ENCODE measurements around the gene CAMTA1.

CAMTA1 gene

DNA sequence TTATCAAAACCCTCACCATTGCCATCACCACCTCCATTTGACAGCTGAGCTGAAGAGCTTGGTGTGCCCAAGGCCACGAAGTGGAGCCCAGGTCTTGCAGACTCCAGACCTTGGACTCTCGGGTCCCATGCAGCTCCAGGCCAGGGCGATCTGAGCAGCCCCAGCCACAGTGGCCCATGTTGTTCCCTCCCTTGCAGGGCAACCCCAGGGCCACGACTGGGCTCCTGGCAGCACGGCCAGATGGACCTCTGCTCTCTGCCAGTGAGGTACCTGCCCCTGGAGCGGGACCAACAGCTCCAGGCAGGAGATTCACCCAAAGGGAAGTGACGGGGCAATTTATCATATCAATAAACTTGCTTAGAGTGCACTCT is 803.2 kb downstream of the CAMTA1 start:
- H3K4me3 ChIP-seq (ENCODE audit: low read length) = no peak overlapping the region
- no peak for TF ChIP-seq CTCF (conservative IDR thresholded peaks at IDR 0.05; ENCODE audit: low read length)
- no peak for DNase-seq (ENCODE audit: low read depth)

GRCh38 chr1:7589080-7589735 is 804.0 kb downstream of the CAMTA1 start:
- H3K4me3 ChIP-seq (ENCODE audit: low read length) = no peak overlapping the region
- no peak for DNase-seq (ENCODE audit: low read depth)
- TF ChIP-seq CTCF (conservative IDR thresholded peaks at IDR 0.05; ENCODE audit: low read length) = no peak

- no peak for DNase-seq (ENCODE audit: low read depth)
- H3K4me3 ChIP-seq (ENCODE audit: low read length) = no peak overlapping the region
- TF ChIP-seq CTCF (conservative IDR thresholded peaks at IDR 0.05; ENCODE audit: low read length) = no peak
Measured at GRCh38 chr1:7589774-7590425, 804.6 kb downstream of the CAMTA1 start.

GRCh38 chr1:7590426-7590790 is 805.2 kb downstream of the CAMTA1 start:
- TF ChIP-seq CTCF (conservative IDR thresholded peaks at IDR 0.05; ENCODE audit: low read length) = no peak

DNA sequence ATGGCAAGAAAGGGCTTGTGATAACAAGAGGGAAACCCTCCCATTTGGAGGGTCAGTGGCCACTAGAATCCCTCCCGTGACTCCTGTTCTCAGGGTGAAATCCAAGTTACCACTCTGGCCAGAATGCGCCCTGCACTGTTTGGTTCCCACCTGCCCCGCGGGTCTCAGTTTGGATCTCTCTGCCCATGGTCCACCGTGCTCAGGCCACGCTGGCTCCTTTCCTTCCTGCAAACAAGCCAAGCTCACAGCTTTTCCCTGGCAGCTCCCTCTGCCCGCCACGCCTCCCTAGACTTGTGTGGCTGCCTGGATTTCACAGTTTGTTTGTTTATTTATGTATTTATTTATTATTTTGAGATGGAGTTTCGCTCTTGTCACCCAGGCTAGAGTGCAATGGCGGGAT is 806.3 kb downstream of the CAMTA1 start:
- no peak for TF ChIP-seq CTCF (conservative IDR thresholded peaks at IDR 0.05; ENCODE audit: low read length)
- no peak overlapping the region for H3K4me3 ChIP-seq (ENCODE audit: low read length)
- no peak for DNase-seq (ENCODE audit: low read depth)

More at GRCh38 chr1:7590426-7590790, 805.2 kb downstream of the CAMTA1 start:
- no peak for DNase-seq (ENCODE audit: low read depth)
- no peak overlapping the region for H3K4me3 ChIP-seq (ENCODE audit: low read length)

DNA sequence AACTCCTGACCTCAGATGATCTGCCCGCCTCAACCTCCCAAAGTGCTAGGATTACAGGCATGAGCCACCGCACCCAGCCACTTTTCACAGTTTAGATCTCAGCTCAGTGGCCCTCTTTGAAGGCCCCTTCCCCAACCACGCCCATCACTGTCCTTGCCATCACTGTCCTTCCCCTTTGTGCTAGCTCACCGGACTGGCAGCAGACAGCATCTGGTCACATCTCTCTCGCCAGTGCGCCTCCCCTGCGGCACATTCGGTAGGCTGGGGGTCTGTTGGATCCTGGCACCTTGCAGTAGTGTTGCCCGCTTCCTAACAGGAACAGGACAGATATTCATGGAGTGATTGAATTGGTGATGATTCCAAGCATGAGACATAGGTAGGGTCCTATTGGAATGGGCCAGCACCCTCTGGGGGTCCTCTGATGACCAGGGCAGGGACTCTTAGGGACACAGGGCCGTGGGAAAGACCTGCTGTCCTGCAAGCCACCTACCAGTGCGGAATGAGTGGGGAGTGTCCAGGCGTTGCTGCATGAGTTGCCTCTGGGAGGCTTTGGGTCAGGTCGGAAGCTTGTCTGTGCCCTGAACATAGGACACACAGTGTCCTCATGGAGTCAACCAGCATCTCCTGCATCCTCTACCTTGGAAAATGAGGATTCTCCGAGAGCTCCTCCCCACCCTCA is 807.0 kb downstream of the CAMTA1 start:
- no peak for DNase-seq (ENCODE audit: low read depth)
- H3K4me3 ChIP-seq (ENCODE audit: low read length) = no peak overlapping the region
- TF ChIP-seq CTCF (conservative IDR thresholded peaks at IDR 0.05; ENCODE audit: low read length) = no peak
